ENCODE data around the gene SLC25A21. TPM values are rescaled to one million over a fixed set of nuclear protein-coding genes. Genes with fewer than 3 reads are reported as not detected.

The SLC25A21 gene
- total and polyA plus RNA-seq, 2 of the 13 experiments (the other 11 are each of a cell fraction or from before 2014, with no cell fraction given) = 1.9 to 2.9 TPM

- Histone ChIP-seq H2AFZ (ENCODE audit: low read length) (peak within 1 kb of the TSS; percentile 100), H3K4me1 (ENCODE audit: insufficient read depth, low read length) (peaks cover 69% of the 10 kb centered on the region), H3K36me3 (replicated peaks in 1 of 2; ENCODE audit: control insufficient read depth in 1 of 2, insufficient read depth in 2 of 2, low read length in 2 of 2) (no peaks in the 10 kb centered on the region), H3K9me3 (ENCODE audit: low read length) (no peaks in the 10 kb centered on the region), H3K79me2 (ENCODE audit: insufficient read depth, low read length) (peaks cover 21% of the 10 kb centered on the region), H3K9ac (ENCODE audit: insufficient read depth, low read depth, low read length) (peak within 1 kb of the TSS; percentile 86), H3K4me3 (replicated peaks in 1 of 3; ENCODE audit: insufficient read depth in 1 of 3, low read depth in 2 of 3, low read length in 3 of 3) (peak within 1 kb of the TSS; percentile 62 to 85 (median 73)), H3K27ac (ENCODE audit: extremely low read length, insufficient read depth, low read length) (peak within 1 kb of the TSS; percentile 71), H3K27me3 (ENCODE audit: control insufficient read depth in 1 of 2, insufficient read depth in 2 of 2, low read length in 2 of 2) (no peaks in the 10 kb centered on the region; a peak in 1 of 5 replicates), H4K20me1 (ENCODE audit: insufficient read depth, low read length) (no peaks in the 10 kb centered on the region), H3K4me2 (ENCODE audit: low read depth, low read length) (peak within 1 kb of the TSS; percentile 91)
- in situ Hi-C loops (cut with HindIII; ENCODE audit: extremely low pct_ligation_motif_present, low pct_unique_long_range_greater_than_20kb) = no loop called here
- peak; percentile 79 for DNase-seq (ENCODE audit: low spot score)
- ChIA-PET CTCF (ENCODE audit: low intra/inter-chr PET ratio, low total read pairs) (interaction anchor here (1.0 to 1.2 kb wide), 2 partner anchors 47 to 48 kb away, joined by 3 to 4 read pairs; no protein-coding TSS in a partner anchor), POLR2A (interaction anchor here (1.0 to 3.1 kb wide), 15 partner anchors 9 to 1973 kb away, joined by 3 to 29 read pairs (median 6); partner anchors contain the start of genes BRMS1L, FOXA1, MBIP and SLC25A21)
- WGBS (ENCODE audit: low lambda C conversion rate) = 3% methylated on average over 70 of the region's 70 CpGs
- peak; percentile 97 for ATAC-seq
- intact Hi-C loops (cut with micrococcal nuclease; ENCODE audit: unreplicated experiment) = loop anchor here (1.0 to 2.0 kb wide), 3 partner anchors 9 to 49 kb away; partner anchors contain the start of gene SLC25A21
- FAIRE-seq = no peak
- BruUV-seq (replicated peaks) = TSS peak; percentile 96
- TF ChIP-seq ZNF263 (CRISPR knock-in tag; IDR thresholded peaks at IDR 0.05) (peak; percentile 87), ZFX (CRISPR knock-in tag; IDR thresholded peaks at IDR 0.05; ENCODE audit: low read depth) (peak; percentile 100), PLSCR1 (CRISPR knock-in tag; IDR thresholded peaks at IDR 0.05; ENCODE audit: borderline replicate concordance) (no peak; the same call in 1 of the 2 replicates), CREBL2 (CRISPR knock-in tag; IDR thresholded peaks at IDR 0.05; ENCODE audit: borderline replicate concordance) (peak; percentile 74; the same call in 1 of the 2 replicates), ZNF883 (CRISPR knock-in tag; IDR thresholded peaks at IDR 0.05; ENCODE audit: not compliant biosample characterization) (peak; percentile 98), HOXD1 (CRISPR knock-in tag; IDR thresholded peaks at IDR 0.05) (peak; percentile 77; the same call in 1 of the 2 replicates), PAX8 (CRISPR knock-in tag; IDR thresholded peaks at IDR 0.05; ENCODE audit: borderline replicate concordance) (peak; percentile 91), ZFP62 (CRISPR knock-in tag; IDR thresholded peaks at IDR 0.05) (peak; percentile 72; the same call in 1 of the 2 replicates), ZNF850 (CRISPR knock-in tag; conservative IDR thresholded peaks at IDR 0.05) (no peak), ISL2 (CRISPR knock-in tag; IDR thresholded peaks at IDR 0.05) (peak; percentile 71), ZNF607 (CRISPR knock-in tag; IDR thresholded peaks at IDR 0.05; ENCODE audit: borderline replicate concordance) (peak; percentile 99), ZNF121 (CRISPR knock-in tag; IDR thresholded peaks at IDR 0.05) (peak; percentile 14; the same call in 1 of the 2 replicates), TRAFD1 (CRISPR knock-in tag; IDR thresholded peaks at IDR 0.05; ENCODE audit: borderline replicate concordance) (no peak; the same call in 1 of the 2 replicates), SMAD3 (CRISPR knock-in tag; IDR thresholded peaks at IDR 0.05) (peak; percentile 71), ZNF564 (CRISPR knock-in tag; IDR thresholded peaks at IDR 0.05) (peak; percentile 97), RELA (CRISPR knock-in tag; IDR thresholded peaks at IDR 0.05) (peak; percentile 87), ZNF33B (CRISPR knock-in tag; IDR thresholded peaks at IDR 0.05) (peak; percentile 84; the same call in 1 of the 2 replicates), KDM2A (CRISPR knock-in tag; IDR thresholded peaks at IDR 0.05; ENCODE audit: borderline replicate concordance, low read depth) (peak; percentile 99)
These were observed 25.2 kb upstream of the SLC25A21 start, which contains the start of gene MIPOL1 for GRCh38 chr14:37197421-37198272. Gene MIPOL1 (plus strand): TSS chr14:37197937. CDS start chr14:37247889, 49,952 bp downstream.
